Inflammatory macrophage (primary cell): ENCODE measurements around the gene RHOA.
A peak's percentile ranks its signal among the peaks of the same experiment; 100 is the strongest.
"Not testable (repeated sequence)": the region's sequence is repeated elsewhere in the genome, so short reads cannot be mapped to it uniquely, and the experiment has no call there.

Source experiments
- DNase-seq, 2 donors: peaks; one replicate each; pipeline ENCODE4 v3.0.0-alpha.2; 2020 to 2022

The RHOA gene

GRCh38 chr3:49359623-49360022, 52.2 kb downstream of the RHOA start:
- no peak for DNase-seq

- DNase-seq: peak; percentile 24 to 52
These were observed 52.9 kb downstream of the RHOA start for GRCh38 chr3:49358884-49359225.

GRCh38 chr3:49358217-49358883, 53.4 kb downstream of the RHOA start, which contains the start of gene GPX1:
Gene GPX1, minus strand, starts transcription at chr3:49358353. Its CDS starts 75 bp downstream, at chr3:49358278.
- peak; percentile 97 for DNase-seq

GRCh38 chr3:49357443-49358216, 54.1 kb downstream of the RHOA start:
- DNase-seq: peak; percentile 65 to 76

GRCh38 chr3:49357095-49357442, 54.7 kb downstream of the RHOA start:
- peak in 1 of 2 donors; percentile 12 for DNase-seq

GRCh38 chr3:49352890-49353421, 58.8 kb downstream of the RHOA start:
- DNase-seq: peak in 1 of 2 donors; percentile 7

- peak; percentile 54 to 65 for DNase-seq
These were observed 59.5 kb downstream of the RHOA start for GRCh38 chr3:49352281-49352680.

GRCh38 chr3:49351521-49352011, 60.2 kb downstream of the RHOA start:
- peak; percentile 87 to 96 for DNase-seq

GRCh38 chr3:49349348-49350114, 62.2 kb downstream of the RHOA start:
- peak; percentile 19 to 48 for DNase-seq

- not testable (repeated sequence) for DNase-seq
These were observed 63.4 kb downstream of the RHOA start for GRCh38 chr3:49348361-49348760.

- peak; percentile 37 to 48 for DNase-seq
These were observed 65.0 kb downstream of the RHOA start for GRCh38 chr3:49346797-49347251.

GRCh38 chr3:49343163-49343562, 68.6 kb downstream of the RHOA start:
- peak; percentile 68 to 69 for DNase-seq

GRCh38 chr3:49341996-49342395, 69.8 kb downstream of the RHOA start:
- peak; percentile 23 to 56 for DNase-seq

- peak; percentile 89 to 94 for DNase-seq
These were observed 71.6 kb downstream of the RHOA start, which contains the start of gene USP4 for GRCh38 chr3:49339941-49340800. Gene USP4, minus strand, starts transcription at chr3:49340053. Its CDS starts 29 bp downstream, at chr3:49340024.

GRCh38 chr3:49339581-49339940, 72.2 kb downstream of the RHOA start:
- DNase-seq: no peak

- no peak for DNase-seq
These were observed 77.7 kb downstream of the RHOA start for GRCh38 chr3:49333916-49334633.

- DNase-seq: peak; percentile 66 to 72
These were observed 78.7 kb downstream of the RHOA start for GRCh38 chr3:49333091-49333490.

- DNase-seq: peak; percentile 32 to 43
These were observed 82.6 kb downstream of the RHOA start for GRCh38 chr3:49329186-49329585.

GRCh38 chr3:49328350-49328749, 83.4 kb downstream of the RHOA start:
- DNase-seq: not testable (repeated sequence)

GRCh38 chr3:49327485-49327884, 84.3 kb downstream of the RHOA start:
- no peak for DNase-seq

GRCh38 chr3:49324768-49325167, 87.0 kb downstream of the RHOA start:
- no peak for DNase-seq
